GM12874 (cell line): Measurements from ENCODE around the gene CWF19L2.

ENCODE experiments used
- CTCF ChIP-seq: IDR thresholded peaks from 2 replicates; pipeline ENCODE4 v1.5.1; 2011; ENCODE audit warnings: low read depth, mild to moderate bottlenecking, control low read depth, low read length, moderate library complexity; ENCODE audit not compliant: insufficient read depth

The CWF19L2 gene

GRCh38 chr11:107427569-107428180 is 29.9 kb downstream of the CWF19L2 start:
- no peak for TF ChIP-seq CTCF

GRCh38 chr11:107413352-107413751 is 44.3 kb downstream of the CWF19L2 start:
- no peak for TF ChIP-seq CTCF

- no peak for TF ChIP-seq CTCF
Observed at GRCh38 chr11:107408762-107409211, 48.8 kb downstream of the CWF19L2 start.

GRCh38 chr11:107405260-107405659 is 52.4 kb downstream of the CWF19L2 start:
- no peak for TF ChIP-seq CTCF

GRCh38 chr11:107397357-107397756 is 60.3 kb downstream of the CWF19L2 start:
- no peak for TF ChIP-seq CTCF

GRCh38 chr11:107392611-107393010 is 65.0 kb downstream of the CWF19L2 start:
- TF ChIP-seq CTCF = no peak

- no peak for TF ChIP-seq CTCF
Observed at GRCh38 chr11:107387666-107388065, 70.0 kb downstream of the CWF19L2 start.
